ENCODE results near the gene SLC39A12. TPM values are rescaled to one million over a fixed set of nuclear protein-coding genes. Genes with fewer than 3 reads are reported as not detected.

Gene SLC39A12
- total RNA-seq, 2 donors from 2014 or later: 0.14 TPM; not detected in 1

DNA sequence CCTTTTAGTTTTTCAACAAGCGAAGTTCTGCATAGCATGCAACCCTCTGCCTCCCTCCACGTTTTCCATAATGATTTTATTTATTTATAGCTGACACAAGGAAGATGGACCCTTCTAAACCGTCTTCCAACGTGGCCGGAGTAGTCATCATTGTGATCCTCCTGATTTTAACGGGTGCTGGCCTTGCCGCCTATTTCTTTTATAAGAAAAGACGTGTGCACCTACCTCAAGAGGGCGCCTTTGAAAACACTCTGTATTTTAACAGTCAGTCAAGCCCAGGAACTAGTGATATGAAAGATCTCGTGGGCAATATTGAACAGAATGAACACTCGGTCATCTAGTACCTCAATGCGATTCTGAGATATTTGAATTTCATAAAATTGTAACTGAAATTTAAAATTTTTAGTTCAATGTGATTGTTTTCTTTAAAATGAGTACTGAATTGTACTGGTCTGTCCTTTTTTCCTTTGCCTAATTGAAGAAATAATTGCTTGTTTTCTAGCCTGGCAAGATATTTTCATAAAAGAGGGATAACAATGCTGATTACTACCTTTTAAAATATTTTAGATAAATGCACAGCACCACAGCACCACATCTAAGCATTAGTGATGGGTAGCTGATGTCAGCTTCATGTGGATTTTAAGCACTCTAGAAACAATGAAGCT lies 41.5 kb upstream of the SLC39A12 start:
- Histone ChIP-seq H3K4me1 (ENCODE audit: control insufficient read depth in 1 of 2, low read depth in 2 of 2) (peaks cover 0 to 6% of the 10 kb centered on the region in 2 donors), H3K27ac (no peak overlapping the region), H3K36me3 (no peaks in the 10 kb centered on the region), H3K9me3 (no peaks in the 10 kb centered on the region), H3K27me3 (replicated peaks; ENCODE audit: insufficient read depth) (no peaks in the 10 kb centered on the region), H3K4me3 (no peak overlapping the region)
- ATAC-seq (ENCODE audit: insufficient number of reproducible peaks, low FRiP score, low read depth): no peak
- TF ChIP-seq, protein P1, sequence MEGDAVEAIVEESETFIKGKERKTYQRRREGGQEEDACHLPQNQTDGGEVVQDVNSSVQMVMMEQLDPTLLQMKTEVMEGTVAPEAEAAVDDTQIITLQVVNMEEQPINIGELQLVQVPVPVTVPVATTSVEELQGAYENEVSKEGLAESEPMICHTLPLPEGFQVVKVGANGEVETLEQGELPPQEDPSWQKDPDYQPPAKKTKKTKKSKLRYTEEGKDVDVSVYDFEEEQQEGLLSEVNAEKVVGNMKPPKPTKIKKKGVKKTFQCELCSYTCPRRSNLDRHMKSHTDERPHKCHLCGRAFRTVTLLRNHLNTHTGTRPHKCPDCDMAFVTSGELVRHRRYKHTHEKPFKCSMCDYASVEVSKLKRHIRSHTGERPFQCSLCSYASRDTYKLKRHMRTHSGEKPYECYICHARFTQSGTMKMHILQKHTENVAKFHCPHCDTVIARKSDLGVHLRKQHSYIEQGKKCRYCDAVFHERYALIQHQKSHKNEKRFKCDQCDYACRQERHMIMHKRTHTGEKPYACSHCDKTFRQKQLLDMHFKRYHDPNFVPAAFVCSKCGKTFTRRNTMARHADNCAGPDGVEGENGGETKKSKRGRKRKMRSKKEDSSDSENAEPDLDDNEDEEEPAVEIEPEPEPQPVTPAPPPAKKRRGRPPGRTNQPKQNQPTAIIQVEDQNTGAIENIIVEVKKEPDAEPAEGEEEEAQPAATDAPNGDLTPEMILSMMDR (IDR thresholded peaks at IDR 0.05): peak; percentile 63
- DNase-seq (ENCODE audit: low spot score): no peak

DNA sequence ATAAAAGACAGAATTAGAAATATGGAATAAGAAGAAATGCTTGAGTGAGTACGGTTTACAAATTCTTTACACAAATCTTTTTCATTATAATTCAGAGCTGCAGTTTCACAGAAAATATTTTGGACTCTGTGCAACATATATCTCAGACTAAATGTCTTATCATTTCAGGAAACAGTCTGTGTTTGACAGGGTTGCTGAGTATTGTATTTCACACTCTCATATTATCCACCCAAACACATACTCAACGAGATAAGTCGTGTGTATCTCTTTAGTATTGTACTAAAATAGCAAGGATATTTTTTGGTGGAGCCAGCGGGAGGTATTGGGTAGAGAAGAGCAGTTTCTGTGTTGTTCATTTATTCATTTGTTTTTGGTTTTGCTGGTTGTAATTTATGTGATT lies 39.0 kb upstream of the SLC39A12 start:
- no peak overlapping the region for H3K4me3 ChIP-seq
- no peak overlapping the region for H3K27ac ChIP-seq
- no peaks in the 10 kb centered on the region for H3K36me3 ChIP-seq
- ATAC-seq (ENCODE audit: insufficient number of reproducible peaks, low FRiP score, low read depth): no peak
- no peaks in the 10 kb centered on the region for H3K9me3 ChIP-seq
- no peak for DNase-seq (ENCODE audit: low spot score)
- peaks cover 0 to 6% of the 10 kb centered on the region in 2 donors for H3K4me1 ChIP-seq (ENCODE audit: control insufficient read depth in 1 of 2, low read depth in 2 of 2)
- H3K27me3 ChIP-seq (replicated peaks; ENCODE audit: insufficient read depth): no peaks in the 10 kb centered on the region
- TF ChIP-seq, protein P1 (IDR thresholded peaks at IDR 0.05): no peak

DNA sequence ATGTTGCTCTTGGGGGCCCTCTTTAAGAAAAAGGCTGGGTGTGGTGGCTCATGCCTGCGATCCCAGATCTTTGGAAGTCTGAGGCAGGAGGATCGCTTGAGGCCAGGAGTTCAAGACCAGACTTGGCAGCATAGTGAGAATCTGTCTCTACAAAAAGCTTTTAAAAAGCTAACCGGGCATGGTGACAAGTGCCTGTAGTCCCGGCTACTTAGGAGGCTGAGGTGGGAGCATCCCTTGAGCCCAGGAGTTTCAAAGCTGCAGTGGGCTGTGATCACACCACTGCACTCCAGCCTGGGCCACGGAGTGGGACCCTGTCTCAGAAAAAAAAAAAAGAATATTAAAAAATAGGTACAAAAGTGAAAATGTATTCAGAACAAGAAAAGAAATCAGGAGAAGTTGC lies 38.1 kb upstream of the SLC39A12 start:
- H3K27me3 ChIP-seq (replicated peaks; ENCODE audit: insufficient read depth): no peaks in the 10 kb centered on the region
- no peak overlapping the region for H3K27ac ChIP-seq
- H3K4me3 ChIP-seq: no peak overlapping the region
- H3K4me1 ChIP-seq (ENCODE audit: control insufficient read depth in 1 of 2, low read depth in 2 of 2): peaks cover 0 to 6% of the 10 kb centered on the region in 2 donors
- ATAC-seq (ENCODE audit: insufficient number of reproducible peaks, low FRiP score, low read depth) (no peak), DNase-seq (ENCODE audit: low spot score) (no peak)
- H3K9me3 ChIP-seq: no peaks in the 10 kb centered on the region
- TF ChIP-seq, protein P1 (IDR thresholded peaks at IDR 0.05): no peak
- H3K36me3 ChIP-seq: no peaks in the 10 kb centered on the region

DNA sequence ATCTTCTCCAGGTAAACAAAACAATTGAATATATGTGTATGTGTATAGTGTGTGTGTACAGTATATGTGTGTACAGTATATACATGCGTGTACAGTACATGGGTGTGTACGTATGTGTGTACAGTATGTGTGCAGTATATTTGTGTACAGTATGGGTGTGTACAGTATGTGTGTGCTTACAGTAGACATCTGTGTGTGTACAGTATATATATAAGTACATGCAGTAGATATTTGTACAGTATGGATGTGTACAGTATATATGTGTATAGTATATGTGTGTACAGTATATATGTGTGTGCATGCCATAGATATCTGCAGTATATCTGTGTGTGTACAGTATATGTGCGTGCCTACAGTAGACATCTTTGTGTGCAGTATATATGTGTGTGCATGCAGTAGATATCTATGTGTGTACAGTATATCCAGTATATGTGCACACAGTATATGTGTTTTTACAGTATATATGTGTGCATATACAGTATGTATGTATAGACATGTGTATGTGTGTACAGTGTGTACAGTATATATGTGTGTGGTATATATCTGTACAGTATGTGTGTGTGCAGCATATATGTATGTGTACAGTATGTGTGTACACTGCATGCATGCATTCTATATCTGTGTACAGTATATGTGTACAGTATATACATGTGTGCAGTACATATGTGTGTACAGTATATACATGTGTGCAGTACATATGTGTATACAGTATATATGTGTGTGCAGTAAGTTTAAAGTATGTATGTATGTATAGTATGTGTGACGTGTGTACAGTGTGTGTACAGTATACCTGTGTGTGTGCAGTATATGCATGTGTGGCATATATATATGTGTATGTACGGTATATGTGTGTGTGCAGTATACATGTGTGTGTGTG lies 37.3 kb upstream of the SLC39A12 start:
- DNase-seq (ENCODE audit: low spot score): no peak
- Histone ChIP-seq H3K36me3 (no peaks in the 10 kb centered on the region), H3K4me1 (ENCODE audit: control insufficient read depth in 1 of 2, low read depth in 2 of 2) (peaks cover 0 to 6% of the 10 kb centered on the region in 2 donors), H3K27ac (no peak overlapping the region), H3K27me3 (replicated peaks; ENCODE audit: insufficient read depth) (no peaks in the 10 kb centered on the region), H3K9me3 (no peaks in the 10 kb centered on the region), H3K4me3 (no peak overlapping the region)
- no peak for ATAC-seq (ENCODE audit: insufficient number of reproducible peaks, low FRiP score, low read depth)
- TF ChIP-seq, protein P1 (IDR thresholded peaks at IDR 0.05): no peak

DNA sequence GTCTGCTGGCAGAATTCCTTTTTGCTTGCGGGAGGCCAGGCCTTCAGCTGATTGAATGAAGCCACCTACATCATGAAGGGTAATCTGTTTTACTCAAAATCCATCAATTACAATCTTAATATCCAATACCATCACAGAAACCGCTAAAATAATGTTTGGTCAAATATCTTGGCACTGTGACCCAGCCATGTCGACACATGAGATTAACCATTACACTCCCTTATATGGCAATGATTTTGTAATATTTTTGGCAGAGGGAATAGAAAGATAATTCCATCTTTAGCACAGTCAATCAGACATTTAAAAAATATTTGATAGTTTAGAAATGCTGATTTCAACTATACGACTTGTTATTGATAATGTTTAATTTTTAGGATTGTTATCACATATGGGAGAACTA lies 36.5 kb upstream of the SLC39A12 start:
- no peak for ATAC-seq (ENCODE audit: insufficient number of reproducible peaks, low FRiP score, low read depth)
- Histone ChIP-seq H3K4me3 (no peak overlapping the region), H3K9me3 (no peaks in the 10 kb centered on the region), H3K36me3 (no peaks in the 10 kb centered on the region), H3K27ac (no peak overlapping the region), H3K27me3 (replicated peaks; ENCODE audit: insufficient read depth) (no peaks in the 10 kb centered on the region), H3K4me1 (ENCODE audit: control insufficient read depth in 1 of 2, low read depth in 2 of 2) (peaks cover 0 to 6% of the 10 kb centered on the region in 2 donors)
- DNase-seq (ENCODE audit: low spot score): no peak
- TF ChIP-seq, protein P1 (IDR thresholded peaks at IDR 0.05): no peak
